ENCODE measurements around the gene ZNF518B.

DNA sequence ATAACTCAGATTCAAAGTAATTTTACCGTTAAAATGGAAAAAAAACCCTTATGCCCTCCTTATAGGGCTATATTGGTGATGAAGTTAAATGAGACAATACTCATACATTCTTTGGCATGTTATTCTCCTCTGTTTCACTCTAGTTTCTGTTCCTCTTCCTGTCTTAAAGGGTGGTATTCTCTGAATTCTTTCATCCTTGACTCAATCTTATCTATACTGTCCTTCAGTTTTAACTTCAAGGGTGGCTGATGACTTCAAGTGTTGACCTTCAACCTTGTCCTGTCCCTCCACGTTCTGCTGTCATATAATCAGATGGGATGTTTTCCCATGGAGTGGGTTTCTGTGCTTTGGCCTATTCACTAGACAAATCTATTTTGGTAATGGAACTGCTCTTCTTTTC lies 44.0 kb downstream of the ZNF518B start:
- TF ChIP-seq POLR2A (IDR thresholded peaks at IDR 0.05) (no peak), CTCF (IDR thresholded peaks at IDR 0.05 in 4 of 5, conservative IDR thresholded peaks at IDR 0.05 in 1 of 5) (no peak)

Data from gastrocnemius medialis (tissue), 4 donors.